Coronary artery (tissue), 2 donors: ENCODE results near the gene KCNT2.

Experiments used
- DNase-seq: peaks from one replicate; pipeline ENCODE4 v3.0.0-alpha.2; 2017; ENCODE audit warnings: low spot score
- H3K27ac ChIP-seq, 2 donors: fragments of 200-600 bp; sonication (generic); one replicate each; pipeline ENCODE4 v1.5.1; 2016 to 2019
- H3K4me3 ChIP-seq: fragments of 200-600 bp; sonication (generic); 2 replicates; pipeline ENCODE4 v1.5.1; 2016; ENCODE audit warnings: mild to moderate bottlenecking, moderate library complexity
- TF ChIP-seq, protein P1 (sequence below): fragments of 200-600 bp; sonication (generic); IDR thresholded peaks from one replicate; pipeline ENCODE4 v1.5.1; 2019; ENCODE audit warnings: antibody characterized with exemption

KCNT2 gene

GRCh38 chr1:196608390-196609369 is at the start of gene KCNT2:
TSS of gene KCNT2 (minus strand) at chr1:196608440. CDS start at chr1:196608309, 131 bp downstream.
- TF ChIP-seq, protein P1, sequence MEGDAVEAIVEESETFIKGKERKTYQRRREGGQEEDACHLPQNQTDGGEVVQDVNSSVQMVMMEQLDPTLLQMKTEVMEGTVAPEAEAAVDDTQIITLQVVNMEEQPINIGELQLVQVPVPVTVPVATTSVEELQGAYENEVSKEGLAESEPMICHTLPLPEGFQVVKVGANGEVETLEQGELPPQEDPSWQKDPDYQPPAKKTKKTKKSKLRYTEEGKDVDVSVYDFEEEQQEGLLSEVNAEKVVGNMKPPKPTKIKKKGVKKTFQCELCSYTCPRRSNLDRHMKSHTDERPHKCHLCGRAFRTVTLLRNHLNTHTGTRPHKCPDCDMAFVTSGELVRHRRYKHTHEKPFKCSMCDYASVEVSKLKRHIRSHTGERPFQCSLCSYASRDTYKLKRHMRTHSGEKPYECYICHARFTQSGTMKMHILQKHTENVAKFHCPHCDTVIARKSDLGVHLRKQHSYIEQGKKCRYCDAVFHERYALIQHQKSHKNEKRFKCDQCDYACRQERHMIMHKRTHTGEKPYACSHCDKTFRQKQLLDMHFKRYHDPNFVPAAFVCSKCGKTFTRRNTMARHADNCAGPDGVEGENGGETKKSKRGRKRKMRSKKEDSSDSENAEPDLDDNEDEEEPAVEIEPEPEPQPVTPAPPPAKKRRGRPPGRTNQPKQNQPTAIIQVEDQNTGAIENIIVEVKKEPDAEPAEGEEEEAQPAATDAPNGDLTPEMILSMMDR: no peak
- DNase-seq: peak; percentile 80
- Histone ChIP-seq H3K4me3 (peak within 1 kb of the TSS; percentile 75), H3K27ac (peak within 1 kb of the TSS; percentile 72 to 92)

GRCh38 chr1:196655494-196655893 is 47.3 kb upstream of the KCNT2 start:
- no peak for DNase-seq
- Histone ChIP-seq H3K4me3 (peak overlapping the region; percentile 60), H3K27ac (peak overlapping the region in 1 of 2 donors; percentile 46)
- TF ChIP-seq, protein P1: no peak

DNA sequence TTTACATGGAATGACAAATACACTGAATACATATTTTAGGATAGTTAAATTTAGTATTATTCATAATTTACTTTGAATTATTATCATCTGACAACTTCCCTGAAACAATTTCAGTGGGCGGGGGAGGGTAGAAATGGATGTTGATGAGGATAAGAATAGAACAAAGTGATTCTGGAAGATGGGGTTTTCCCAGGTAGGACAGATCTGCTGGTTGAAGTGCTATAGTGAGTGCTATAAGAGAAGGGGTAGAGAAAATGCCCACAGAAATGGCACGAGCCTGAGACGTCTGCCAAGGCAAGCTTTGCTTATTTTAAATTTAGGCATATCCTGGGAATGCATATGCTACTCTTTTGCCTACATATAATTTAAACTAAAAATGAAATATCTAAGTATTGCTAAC is 46.8 kb upstream of the KCNT2 start:
- peak overlapping the region; percentile 60 for H3K4me3 ChIP-seq
- peak overlapping the region in 1 of 2 donors; percentile 46 for H3K27ac ChIP-seq
- DNase-seq: no peak
- TF ChIP-seq, protein P1: no peak

DNA sequence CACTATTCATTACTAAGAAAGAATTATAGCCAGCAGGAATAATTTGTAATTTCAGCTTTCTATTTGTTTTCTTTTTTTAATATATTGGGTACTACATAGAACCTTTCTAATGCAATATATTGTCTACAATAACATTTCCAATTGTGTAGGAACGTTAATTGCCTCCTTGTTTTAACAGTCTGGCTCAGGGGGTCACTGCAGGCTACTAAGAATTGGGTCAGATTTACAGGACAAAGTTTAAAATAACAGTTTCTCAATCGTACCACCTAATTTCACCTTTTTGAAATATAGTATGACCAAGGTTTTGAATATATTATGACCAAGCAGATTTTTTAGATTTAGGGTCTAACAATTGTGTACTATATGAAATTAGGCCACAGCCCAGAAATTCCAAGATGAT is 46.0 kb upstream of the KCNT2 start:
- DNase-seq: no peak
- TF ChIP-seq, protein P1: no peak
- peak overlapping the region; percentile 60 for H3K4me3 ChIP-seq
- H3K27ac ChIP-seq: peak overlapping the region in 1 of 2 donors; percentile 25

- Histone ChIP-seq H3K4me3 (peak within 1 kb of the TSS; percentile 60), H3K27ac (peak within 1 kb of the TSS; percentile 13 to 26)
- TF ChIP-seq, protein P1: no peak
- no peak for DNase-seq
These were observed 43.5 kb upstream of the KCNT2 start, which contains the start of gene CFH for GRCh38 chr1:196651637-196652215. TSS of gene CFH (plus strand) at chr1:196652043. CDS start at chr1:196652118, 75 bp downstream.

- TF ChIP-seq, protein P1: no peak
- Histone ChIP-seq H3K27ac (peak overlapping the region in 1 of 2 donors; percentile 26), H3K4me3 (peak overlapping the region; percentile 60)
- DNase-seq: no peak
These were observed 42.8 kb upstream of the KCNT2 start for GRCh38 chr1:196651079-196651478.
